HG03558 (cell line): Measurements from ENCODE around the gene ACTG2.
A peak's percentile ranks its signal among the peaks of the same experiment; 100 is the strongest.

Experiments used
- ATAC-seq: cut with Tn5 transposase; IDR thresholded peaks from one replicate; pipeline ENCODE4 v1.9.1; 2021; ENCODE audit warnings: moderate number of reproducible peaks; ENCODE audit not compliant: unreplicated experiment; ENCODE audit errors: extremely low read depth

Gene ACTG2

GRCh38 chr2:73911548-73912208 is 18.9 kb downstream of the ACTG2 start:
- no peak for ATAC-seq

GRCh38 chr2:73913414-73914054 is 20.7 kb downstream of the ACTG2 start:
- no peak for ATAC-seq

- no peak for ATAC-seq
Measured at GRCh38 chr2:73914667-73915066, 21.9 kb downstream of the ACTG2 start.

- ATAC-seq: no peak
Measured at GRCh38 chr2:73915437-73915993, 22.7 kb downstream of the ACTG2 start.

- ATAC-seq: no peak
Measured at GRCh38 chr2:73916666-73917065, 23.9 kb downstream of the ACTG2 start.

GRCh38 chr2:73917296-73917695 is 24.5 kb downstream of the ACTG2 start:
- no peak for ATAC-seq

GRCh38 chr2:73917696-73918207 is 24.9 kb downstream of the ACTG2 start:
- ATAC-seq: no peak

- ATAC-seq: no peak
Measured at GRCh38 chr2:73918856-73919255, 26.0 kb downstream of the ACTG2 start.

GRCh38 chr2:73919596-73920228 is 26.9 kb downstream of the ACTG2 start:
- no peak for ATAC-seq

GRCh38 chr2:73920577-73921545 is 28.1 kb downstream of the ACTG2 start:
- ATAC-seq: no peak

- ATAC-seq: no peak
Measured at GRCh38 chr2:73921581-73921980, 28.8 kb downstream of the ACTG2 start.

- no peak for ATAC-seq
Measured at GRCh38 chr2:73922681-73923080, 29.9 kb downstream of the ACTG2 start.

GRCh38 chr2:73925033-73925704 is 32.4 kb downstream of the ACTG2 start:
- ATAC-seq: no peak

- ATAC-seq: no peak
Measured at GRCh38 chr2:73925853-73926492, 33.2 kb downstream of the ACTG2 start.

GRCh38 chr2:73926493-73927327 is 33.9 kb downstream of the ACTG2 start, which contains the start of gene DGUOK:
TSS of gene DGUOK (plus strand) at chr2:73926880. CDS start at chr2:73926911, 31 bp downstream.
- peak; percentile 96 for ATAC-seq

- no peak for ATAC-seq
Measured at GRCh38 chr2:73927344-73927743, 34.5 kb downstream of the ACTG2 start.

- no peak for ATAC-seq
Measured at GRCh38 chr2:73928963-73929347, 36.1 kb downstream of the ACTG2 start.

GRCh38 chr2:73930386-73930785 is 37.6 kb downstream of the ACTG2 start:
- ATAC-seq: no peak
